GM23338 (cell line): ENCODE measurements around the gene CDIPT. TPM values are rescaled to one million over a fixed set of nuclear protein-coding genes. Genes with fewer than 3 reads are reported as not detected.

Experiments used
- ATAC-seq: fragments of 200-7000 bp; cut with Tn5 transposase; 3 replicates; pipeline ENCODE4 v1.9.1; 2020
- DNase-seq: peaks from one replicate; pipeline ENCODE4 v3.0.0-alpha.2; 2015; ENCODE audit warnings: low spot score
- H2AFZ ChIP-seq: fragments of 200-600 bp; sonication (generic); 2 replicates; pipeline ENCODE4 v1.8.0; 2016; ENCODE audit warnings: antibody characterized with exemption, mild to moderate bottlenecking, moderate library complexity
- H3F3A ChIP-seq: fragments of 200-600 bp; sonication (generic); replicated peaks from 2 replicates; pipeline ENCODE4 v1.8.0; 2017; ENCODE audit warnings: antibody characterized with exemption, mixed run types, low read depth
- H3K27ac ChIP-seq: fragments of 200-600 bp; sonication (generic); 2 replicates; pipeline ENCODE4 v1.6.1; 2016; ENCODE audit warnings: low read depth
- H3K27me3 ChIP-seq: fragments of 200-600 bp; sonication (generic); 2 replicates; pipeline ENCODE4 v1.8.0; 2016; ENCODE audit warnings: mild to moderate bottlenecking, mixed run types, moderate library complexity; ENCODE audit not compliant: insufficient read depth
- H3K36me3 ChIP-seq: fragments of 200-600 bp; sonication (generic); 2 replicates; pipeline ENCODE4 v1.8.0; 2016; ENCODE audit warnings: mild to moderate bottlenecking; ENCODE audit not compliant: insufficient read depth
- H3K4me1 ChIP-seq: fragments of 200-600 bp; sonication (generic); 2 replicates; pipeline ENCODE4 v1.8.0; 2016; ENCODE audit warnings: mild to moderate bottlenecking, moderate library complexity; ENCODE audit not compliant: insufficient read depth
- H3K4me2 ChIP-seq: fragments of 200-600 bp; sonication (generic); 2 replicates; pipeline ENCODE4 v1.7.1; 2017; ENCODE audit warnings: mixed run types
- H3K4me3 ChIP-seq: fragments of 200-600 bp; sonication (generic); 2 replicates; pipeline ENCODE4 v1.6.1; 2016; ENCODE audit warnings: mixed run types
- H3K79me2 ChIP-seq: fragments of 200-600 bp; sonication (generic); replicated peaks from 2 replicates; pipeline ENCODE4 v1.8.0; 2017; ENCODE audit warnings: mild to moderate bottlenecking; ENCODE audit not compliant: insufficient read depth
- H3K9me2 ChIP-seq: fragments of 200-600 bp; sonication (generic); 2 replicates; pipeline ENCODE4 v1.8.0; 2017; ENCODE audit not compliant: insufficient read depth
- H4K20me1 ChIP-seq: fragments of 200-600 bp; sonication (generic); replicated peaks from 2 replicates; pipeline ENCODE4 v1.8.0; 2017; ENCODE audit warnings: mild to moderate bottlenecking; ENCODE audit not compliant: insufficient read depth
- H3K27ac Mint-ChIP-seq: 2 replicates; pipeline ENCODE4 v1.8.0; 2020; ENCODE audit warnings: inconsistent platforms, mild to moderate bottlenecking, moderate library complexity, mixed read lengths
- H3K27me3 Mint-ChIP-seq: 3 replicates; pipeline ENCODE4 v1.8.0; 2022; ENCODE audit warnings: low read depth, mild to moderate bottlenecking, moderate library complexity, mixed read lengths, inconsistent platforms; ENCODE audit not compliant: insufficient read depth, poor library complexity
- H3K36me3 Mint-ChIP-seq: 3 replicates; pipeline ENCODE4 v1.8.0; 2021; ENCODE audit warnings: low read depth, mild to moderate bottlenecking, inconsistent platforms, moderate library complexity, mixed read lengths
- H3K4me1 Mint-ChIP-seq: 3 replicates; pipeline ENCODE4 v1.8.0; 2020; ENCODE audit warnings: mild to moderate bottlenecking, inconsistent platforms, mixed read lengths
- H3K4me3 Mint-ChIP-seq: 3 replicates; pipeline ENCODE4 v1.8.0; 2021; ENCODE audit warnings: moderate library complexity, mild to moderate bottlenecking, inconsistent platforms, mixed read lengths
- H3K9me3 Mint-ChIP-seq: 3 replicates; pipeline ENCODE4 v1.8.0; 2020; ENCODE audit warnings: moderate library complexity, mild to moderate bottlenecking, inconsistent platforms, mixed read lengths
- CREB1 ChIP-seq: fragments of 250-450 bp; sonication (Bioruptor Pico); IDR thresholded peaks from 2 replicates; pipeline ENCODE4 v1.5.0; 2020; ENCODE audit warnings: low read depth, mild to moderate bottlenecking, moderate library complexity
- EZH2 ChIP-seq: fragments of 200-600 bp; sonication (generic); IDR thresholded peaks from one replicate; pipeline ENCODE4 v1.8.0; 2017; ENCODE audit warnings: antibody characterized with exemption, mild to moderate bottlenecking, low read depth; ENCODE audit not compliant: unreplicated experiment
- EZH2phosphoT487 ChIP-seq: fragments of 200-600 bp; sonication (generic); IDR thresholded peaks from one replicate; pipeline ENCODE4 v1.8.1; 2018; ENCODE audit warnings: antibody characterized with exemption; ENCODE audit not compliant: unreplicated experiment
- JUNB ChIP-seq: IDR thresholded peaks from one replicate; pipeline ENCODE4 v1.6.1; 2016; ENCODE audit warnings: antibody characterized with exemption; ENCODE audit not compliant: unreplicated experiment
- NANOG ChIP-seq: IDR thresholded peaks from 2 replicates; pipeline ENCODE4 v1.6.1; 2016; ENCODE audit warnings: antibody characterized with exemption, borderline replicate concordance
- POLR2AphosphoS5 ChIP-seq: IDR thresholded peaks from 2 replicates; pipeline ENCODE4 v1.6.1; 2016; ENCODE audit warnings: antibody characterized with exemption, low read depth
- STAT1 ChIP-seq: IDR thresholded peaks from one replicate; pipeline ENCODE4 v1.6.1; 2016; ENCODE audit warnings: antibody characterized with exemption; ENCODE audit not compliant: unreplicated experiment
- ZNF114 ChIP-seq: fragments of 250-450 bp; sonication (Bioruptor Pico); IDR thresholded peaks from 2 replicates; pipeline ENCODE4 v1.5.0; 2020; ENCODE audit warnings: mild to moderate bottlenecking, moderate library complexity
- ZNF331 ChIP-seq: fragments of 250-450 bp; sonication (Bioruptor Pico); IDR thresholded peaks from 2 replicates; pipeline ENCODE4 v1.5.0; 2020; ENCODE audit warnings: low read depth, mild to moderate bottlenecking, moderate library complexity
- polyA plus RNA-seq: library from polyadenylated mRNA; unstranded; fragments of >200 nt; fragmentation: Nextera tagmentation; extraction: Ambion mirVana; gene quantifications from 2 replicates; pipeline ENCODE4 v1.2.1, GENCODE V29; 2016
- total RNA-seq: library from RNA; depleted of rRNA; stranded (reverse); fragments of >200 nt; shearing (Covaris generic); gene quantifications from 2 replicates; pipeline ENCODE4 v1.2.3, GENCODE V29; 2014
- TF ChIP-seq, protein P1 (sequence below): fragments of 250-450 bp; sonication (Bioruptor Pico); IDR thresholded peaks from 2 replicates; pipeline ENCODE4 v1.5.0; 2020; ENCODE audit warnings: mild to moderate bottlenecking, moderate library complexity
- TF ChIP-seq, protein P2 (sequence below), 2 experiments: fragments of 200-600 bp in 1 of 2; sonication (generic) in 1 of 2; conservative IDR thresholded peaks; 2 replicates each; pipeline versions ENCODE4 v1.5.1 to v1.6.1; 2016 to 2017; ENCODE audit warnings: antibody characterized with exemption in 2 of 2, low read depth in 2 of 2, mild to moderate bottlenecking in 2 of 2, moderate library complexity in 1 of 2
- TF ChIP-seq, protein P3 (sequence below): IDR thresholded peaks from one replicate; pipeline ENCODE4 v1.6.1; 2018; ENCODE audit warnings: antibody characterized with exemption; ENCODE audit not compliant: unreplicated experiment
- TF ChIP-seq, protein P4 (sequence below): IDR thresholded peaks from 2 replicates; pipeline ENCODE4 v1.6.1; 2016; ENCODE audit warnings: antibody characterized with exemption

The CDIPT gene
- total and polyA plus RNA-seq, 2 experiments from 2014 or later, result 36.2 to 78.1 TPM

DNA sequence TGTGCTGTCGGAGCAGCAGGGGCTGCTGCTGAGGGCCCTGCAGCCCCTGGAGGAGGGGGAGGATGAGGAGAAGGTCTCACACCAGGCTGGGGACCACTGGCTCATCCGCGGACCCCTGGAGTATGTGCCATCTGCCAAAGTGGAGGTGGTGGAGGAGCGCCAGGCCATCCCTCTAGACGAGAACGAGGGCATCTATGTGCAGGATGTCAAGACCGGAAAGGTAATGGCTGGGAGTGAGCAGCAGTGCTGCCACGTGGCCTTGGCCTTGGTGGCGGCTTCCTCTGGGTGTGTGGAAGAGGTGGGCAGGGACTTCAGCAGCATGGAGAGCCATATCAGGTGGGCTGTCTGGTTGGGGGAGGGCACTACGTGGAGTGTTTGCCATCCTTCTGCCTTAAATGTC is 22.8 kb downstream of the CDIPT start:
- Mint-ChIP-seq H3K4me1 (no peaks in the 10 kb centered on the region; the same call in 2 of the 3 replicates), H3K36me3 (no peaks in the 10 kb centered on the region), H3K27ac (peak overlapping the region; percentile 56; the same call in 1 of the 2 replicates), H3K27me3 (peaks cover 6% of the 10 kb centered on the region), H3K9me3 (no peaks in the 10 kb centered on the region), H3K4me3 (no peak overlapping the region)
- Histone ChIP-seq H3K36me3 (no peaks in the 10 kb centered on the region), H3K4me1 (no peaks in the 10 kb centered on the region), H4K20me1 (no peaks in the 10 kb centered on the region), H3K27ac (no peak overlapping the region), H3F3A (no peaks in the 10 kb centered on the region), H2AFZ (no peak overlapping the region), H3K27me3 (no peaks in the 10 kb centered on the region), H3K79me2 (no peaks in the 10 kb centered on the region), H3K9me2 (no peaks in the 10 kb centered on the region), H3K4me2 (no peak overlapping the region), H3K4me3 (no peak overlapping the region)
- ATAC-seq, result no peak
- TF ChIP-seq, protein P1, sequence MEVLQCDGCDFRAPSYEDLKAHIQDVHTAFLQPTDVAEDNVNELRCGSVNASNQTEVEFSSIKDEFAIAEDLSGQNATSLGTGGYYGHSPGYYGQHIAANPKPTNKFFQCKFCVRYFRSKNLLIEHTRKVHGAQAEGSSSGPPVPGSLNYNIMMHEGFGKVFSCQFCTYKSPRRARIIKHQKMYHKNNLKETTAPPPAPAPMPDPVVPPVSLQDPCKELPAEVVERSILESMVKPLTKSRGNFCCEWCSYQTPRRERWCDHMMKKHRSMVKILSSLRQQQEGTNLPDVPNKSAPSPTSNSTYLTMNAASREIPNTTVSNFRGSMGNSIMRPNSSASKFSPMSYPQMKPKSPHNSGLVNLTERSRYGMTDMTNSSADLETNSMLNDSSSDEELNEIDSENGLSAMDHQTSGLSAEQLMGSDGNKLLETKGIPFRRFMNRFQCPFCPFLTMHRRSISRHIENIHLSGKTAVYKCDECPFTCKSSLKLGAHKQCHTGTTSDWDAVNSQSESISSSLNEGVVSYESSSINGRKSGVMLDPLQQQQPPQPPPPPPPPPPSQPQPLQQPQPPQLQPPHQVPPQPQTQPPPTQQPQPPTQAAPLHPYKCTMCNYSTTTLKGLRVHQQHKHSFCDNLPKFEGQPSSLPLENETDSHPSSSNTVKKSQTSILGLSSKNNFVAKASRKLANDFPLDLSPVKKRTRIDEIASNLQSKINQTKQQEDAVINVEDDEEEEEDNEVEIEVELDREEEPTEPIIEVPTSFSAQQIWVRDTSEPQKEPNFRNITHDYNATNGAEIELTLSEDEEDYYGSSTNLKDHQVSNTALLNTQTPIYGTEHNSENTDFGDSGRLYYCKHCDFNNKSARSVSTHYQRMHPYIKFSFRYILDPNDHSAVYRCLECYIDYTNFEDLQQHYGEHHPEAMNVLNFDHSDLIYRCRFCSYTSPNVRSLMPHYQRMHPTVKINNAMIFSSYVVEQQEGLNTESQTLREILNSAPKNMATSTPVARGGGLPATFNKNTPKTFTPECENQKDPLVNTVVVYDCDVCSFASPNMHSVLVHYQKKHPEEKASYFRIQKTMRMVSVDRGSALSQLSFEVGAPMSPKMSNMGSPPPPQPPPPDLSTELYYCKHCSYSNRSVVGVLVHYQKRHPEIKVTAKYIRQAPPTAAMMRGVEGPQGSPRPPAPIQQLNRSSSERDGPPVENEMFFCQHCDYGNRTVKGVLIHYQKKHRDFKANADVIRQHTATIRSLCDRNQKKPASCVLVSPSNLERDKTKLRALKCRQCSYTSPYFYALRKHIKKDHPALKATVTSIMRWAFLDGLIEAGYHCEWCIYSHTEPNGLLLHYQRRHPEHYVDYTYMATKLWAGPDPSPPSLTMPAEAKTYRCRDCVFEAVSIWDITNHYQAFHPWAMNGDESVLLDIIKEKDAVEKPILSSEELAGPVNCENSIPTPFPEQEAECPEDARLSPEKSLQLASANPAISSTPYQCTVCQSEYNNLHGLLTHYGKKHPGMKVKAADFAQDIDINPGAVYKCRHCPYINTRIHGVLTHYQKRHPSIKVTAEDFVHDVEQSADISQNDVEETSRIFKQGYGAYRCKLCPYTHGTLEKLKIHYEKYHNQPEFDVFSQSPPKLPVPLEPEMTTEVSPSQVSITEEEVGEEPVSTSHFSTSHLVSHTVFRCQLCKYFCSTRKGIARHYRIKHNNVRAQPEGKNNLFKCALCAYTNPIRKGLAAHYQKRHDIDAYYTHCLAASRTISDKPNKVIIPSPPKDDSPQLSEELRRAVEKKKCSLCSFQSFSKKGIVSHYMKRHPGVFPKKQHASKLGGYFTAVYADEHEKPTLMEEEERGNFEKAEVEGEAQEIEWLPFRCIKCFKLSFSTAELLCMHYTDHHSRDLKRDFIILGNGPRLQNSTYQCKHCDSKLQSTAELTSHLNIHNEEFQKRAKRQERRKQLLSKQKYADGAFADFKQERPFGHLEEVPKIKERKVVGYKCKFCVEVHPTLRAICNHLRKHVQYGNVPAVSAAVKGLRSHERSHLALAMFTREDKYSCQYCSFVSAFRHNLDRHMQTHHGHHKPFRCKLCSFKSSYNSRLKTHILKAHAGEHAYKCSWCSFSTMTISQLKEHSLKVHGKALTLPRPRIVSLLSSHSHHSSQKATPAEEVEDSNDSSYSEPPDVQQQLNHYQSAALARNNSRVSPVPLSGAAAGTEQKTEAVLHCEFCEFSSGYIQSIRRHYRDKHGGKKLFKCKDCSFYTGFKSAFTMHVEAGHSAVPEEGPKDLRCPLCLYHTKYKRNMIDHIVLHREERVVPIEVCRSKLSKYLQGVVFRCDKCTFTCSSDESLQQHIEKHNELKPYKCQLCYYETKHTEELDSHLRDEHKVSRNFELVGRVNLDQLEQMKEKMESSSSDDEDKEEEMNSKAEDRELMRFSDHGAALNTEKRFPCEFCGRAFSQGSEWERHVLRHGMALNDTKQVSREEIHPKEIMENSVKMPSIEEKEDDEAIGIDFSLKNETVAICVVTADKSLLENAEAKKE (CRISPR knock-in tag), result no peak
- TF ChIP-seq CREB1 (CRISPR knock-in tag), result no peak
- TF ChIP-seq EZH2phosphoT487, result no peak
- TF ChIP-seq, protein P2, sequence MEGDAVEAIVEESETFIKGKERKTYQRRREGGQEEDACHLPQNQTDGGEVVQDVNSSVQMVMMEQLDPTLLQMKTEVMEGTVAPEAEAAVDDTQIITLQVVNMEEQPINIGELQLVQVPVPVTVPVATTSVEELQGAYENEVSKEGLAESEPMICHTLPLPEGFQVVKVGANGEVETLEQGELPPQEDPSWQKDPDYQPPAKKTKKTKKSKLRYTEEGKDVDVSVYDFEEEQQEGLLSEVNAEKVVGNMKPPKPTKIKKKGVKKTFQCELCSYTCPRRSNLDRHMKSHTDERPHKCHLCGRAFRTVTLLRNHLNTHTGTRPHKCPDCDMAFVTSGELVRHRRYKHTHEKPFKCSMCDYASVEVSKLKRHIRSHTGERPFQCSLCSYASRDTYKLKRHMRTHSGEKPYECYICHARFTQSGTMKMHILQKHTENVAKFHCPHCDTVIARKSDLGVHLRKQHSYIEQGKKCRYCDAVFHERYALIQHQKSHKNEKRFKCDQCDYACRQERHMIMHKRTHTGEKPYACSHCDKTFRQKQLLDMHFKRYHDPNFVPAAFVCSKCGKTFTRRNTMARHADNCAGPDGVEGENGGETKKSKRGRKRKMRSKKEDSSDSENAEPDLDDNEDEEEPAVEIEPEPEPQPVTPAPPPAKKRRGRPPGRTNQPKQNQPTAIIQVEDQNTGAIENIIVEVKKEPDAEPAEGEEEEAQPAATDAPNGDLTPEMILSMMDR (conservative IDR thresholded peaks at IDR 0.05; ENCODE audit: low read depth in 2 of 2), result no peak
- no peak for TF ChIP-seq ZNF331
- TF ChIP-seq, protein P3, sequence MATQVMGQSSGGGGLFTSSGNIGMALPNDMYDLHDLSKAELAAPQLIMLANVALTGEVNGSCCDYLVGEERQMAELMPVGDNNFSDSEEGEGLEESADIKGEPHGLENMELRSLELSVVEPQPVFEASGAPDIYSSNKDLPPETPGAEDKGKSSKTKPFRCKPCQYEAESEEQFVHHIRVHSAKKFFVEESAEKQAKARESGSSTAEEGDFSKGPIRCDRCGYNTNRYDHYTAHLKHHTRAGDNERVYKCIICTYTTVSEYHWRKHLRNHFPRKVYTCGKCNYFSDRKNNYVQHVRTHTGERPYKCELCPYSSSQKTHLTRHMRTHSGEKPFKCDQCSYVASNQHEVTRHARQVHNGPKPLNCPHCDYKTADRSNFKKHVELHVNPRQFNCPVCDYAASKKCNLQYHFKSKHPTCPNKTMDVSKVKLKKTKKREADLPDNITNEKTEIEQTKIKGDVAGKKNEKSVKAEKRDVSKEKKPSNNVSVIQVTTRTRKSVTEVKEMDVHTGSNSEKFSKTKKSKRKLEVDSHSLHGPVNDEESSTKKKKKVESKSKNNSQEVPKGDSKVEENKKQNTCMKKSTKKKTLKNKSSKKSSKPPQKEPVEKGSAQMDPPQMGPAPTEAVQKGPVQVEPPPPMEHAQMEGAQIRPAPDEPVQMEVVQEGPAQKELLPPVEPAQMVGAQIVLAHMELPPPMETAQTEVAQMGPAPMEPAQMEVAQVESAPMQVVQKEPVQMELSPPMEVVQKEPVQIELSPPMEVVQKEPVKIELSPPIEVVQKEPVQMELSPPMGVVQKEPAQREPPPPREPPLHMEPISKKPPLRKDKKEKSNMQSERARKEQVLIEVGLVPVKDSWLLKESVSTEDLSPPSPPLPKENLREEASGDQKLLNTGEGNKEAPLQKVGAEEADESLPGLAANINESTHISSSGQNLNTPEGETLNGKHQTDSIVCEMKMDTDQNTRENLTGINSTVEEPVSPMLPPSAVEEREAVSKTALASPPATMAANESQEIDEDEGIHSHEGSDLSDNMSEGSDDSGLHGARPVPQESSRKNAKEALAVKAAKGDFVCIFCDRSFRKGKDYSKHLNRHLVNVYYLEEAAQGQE, result no peak
- TF ChIP-seq JUNB, result no peak
- TF ChIP-seq ZNF114 (CRISPR knock-in tag), result no peak
- TF ChIP-seq, protein P4, sequence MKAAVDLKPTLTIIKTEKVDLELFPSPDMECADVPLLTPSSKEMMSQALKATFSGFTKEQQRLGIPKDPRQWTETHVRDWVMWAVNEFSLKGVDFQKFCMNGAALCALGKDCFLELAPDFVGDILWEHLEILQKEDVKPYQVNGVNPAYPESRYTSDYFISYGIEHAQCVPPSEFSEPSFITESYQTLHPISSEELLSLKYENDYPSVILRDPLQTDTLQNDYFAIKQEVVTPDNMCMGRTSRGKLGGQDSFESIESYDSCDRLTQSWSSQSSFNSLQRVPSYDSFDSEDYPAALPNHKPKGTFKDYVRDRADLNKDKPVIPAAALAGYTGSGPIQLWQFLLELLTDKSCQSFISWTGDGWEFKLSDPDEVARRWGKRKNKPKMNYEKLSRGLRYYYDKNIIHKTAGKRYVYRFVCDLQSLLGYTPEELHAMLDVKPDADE, result no peak
- no peak for TF ChIP-seq EZH2
- TF ChIP-seq POLR2AphosphoS5, result no peak
- no peak for TF ChIP-seq STAT1
- TF ChIP-seq NANOG, result no peak
- no peak for DNase-seq
